Left ventricle myocardium inferior (tissue), 1 donor: ENCODE data around the gene FOXE3. TPM values are rescaled to one million over a fixed set of nuclear protein-coding genes. Genes with fewer than 3 reads are reported as not detected.
"Not testable (repeated sequence)": the region's sequence is repeated elsewhere in the genome, so short reads cannot be mapped to it uniquely, and the experiment has no call there.

Experiments
- DNase-seq: peaks from one replicate; pipeline ENCODE4 v3.0.0-alpha.2; 2020
- H3K27ac ChIP-seq: fragments of 200-600 bp; replicated peaks from 2 replicates; pipeline ENCODE4 v1.8.0; 2021
- H3K27me3 ChIP-seq: fragments of 200-600 bp; 2 replicates; pipeline ENCODE4 v1.8.0; 2021; ENCODE audit warnings: low read depth
- H3K36me3 ChIP-seq: fragments of 200-600 bp; 2 replicates; pipeline ENCODE4 v1.8.0; 2021
- H3K4me1 ChIP-seq: fragments of 200-600 bp; 2 replicates; pipeline ENCODE4 v1.8.0; 2021
- H3K4me3 ChIP-seq: fragments of 200-600 bp; 2 replicates; pipeline ENCODE4 v1.8.0; 2021; ENCODE audit warnings: mild to moderate bottlenecking, moderate library complexity
- H3K9me3 ChIP-seq: fragments of 200-600 bp; replicated peaks from 2 replicates; pipeline ENCODE4 v1.8.0; 2021
- CTCF ChIP-seq: fragments of 200-600 bp; IDR thresholded peaks from 2 replicates; pipeline ENCODE4 v1.8.0; 2021; ENCODE audit warnings: antibody characterized with exemption, mild to moderate bottlenecking, borderline replicate concordance
- intact Hi-C: fragments of 100-400 bp; cut with micrococcal nuclease; formaldehyde crosslinking; loops from one replicate; pipeline ENCODE4 v1.11.0; 2022
- total RNA-seq: library from RNA; stranded (reverse); fragmentation: NEBNext Ultra II Directional; extraction: Animal tissue kit (Norgen Biotek cat#: 25700); gene quantifications from one replicate; pipeline ENCODE4 v1.2.1, GENCODE V29; 2021
- donor health status: DM: no; HTN: yes; CAD: no; lungs with severe emphysema.

Gene FOXE3
- total RNA-seq, 1 donor from 2014 or later: not detected

- Histone ChIP-seq H3K4me3 (no peak overlapping the region), H3K4me1 (peaks cover 5% of the 10 kb centered on the region), H3K27ac (no peak overlapping the region), H3K9me3 (no peaks in the 10 kb centered on the region), H3K36me3 (no peaks in the 10 kb centered on the region), H3K27me3 (peaks cover 100% of the 10 kb centered on the region)
- no peak for TF ChIP-seq CTCF
- intact Hi-C loops: no loop called here
- DNase-seq: no peak
Measured at GRCh38 chr1:47450606-47451005, 34.5 kb downstream of the FOXE3 start.

GRCh38 chr1:47452426-47452825 lies 36.3 kb downstream of the FOXE3 start:
- intact Hi-C loops: no loop called here
- Histone ChIP-seq H3K4me1 (peaks cover 5% of the 10 kb centered on the region), H3K27me3 (peaks cover 100% of the 10 kb centered on the region), H3K9me3 (peaks cover 4% of the 10 kb centered on the region), H3K36me3 (no peaks in the 10 kb centered on the region), H3K27ac (no peak overlapping the region), H3K4me3 (no peak overlapping the region)
- no peak for DNase-seq
- no peak for TF ChIP-seq CTCF

GRCh38 chr1:47453910-47454309 lies 37.8 kb downstream of the FOXE3 start:
- H3K9me3 ChIP-seq, H3K4me1 ChIP-seq, H3K36me3 ChIP-seq, H3K27ac ChIP-seq, intact Hi-C loops, DNase-seq, H3K4me3 ChIP-seq: not testable (repeated sequence)
- peaks cover 100% of the 10 kb centered on the region for H3K27me3 ChIP-seq

GRCh38 chr1:47456250-47456649 lies 40.2 kb downstream of the FOXE3 start:
- no peak overlapping the region for H3K27ac ChIP-seq
- no peaks in the 10 kb centered on the region for H3K4me1 ChIP-seq
- H3K4me3 ChIP-seq: no peak overlapping the region
- peaks cover 100% of the 10 kb centered on the region for H3K27me3 ChIP-seq
- intact Hi-C loops: no loop called here
- TF ChIP-seq CTCF: no peak
- no peak for DNase-seq
- H3K36me3 ChIP-seq: no peaks in the 10 kb centered on the region
- peaks cover 4% of the 10 kb centered on the region for H3K9me3 ChIP-seq

GRCh38 chr1:47457547-47457946 lies 41.5 kb downstream of the FOXE3 start:
- intact Hi-C loops, H3K4me3 ChIP-seq, DNase-seq, H3K27ac ChIP-seq, H3K4me1 ChIP-seq, H3K36me3 ChIP-seq, H3K9me3 ChIP-seq: not testable (repeated sequence)
- peaks cover 100% of the 10 kb centered on the region for H3K27me3 ChIP-seq

- Histone ChIP-seq H3K9me3 (peaks cover 4% of the 10 kb centered on the region), H3K4me3 (no peak overlapping the region), H3K36me3 (no peaks in the 10 kb centered on the region), H3K27ac (no peak overlapping the region), H3K4me1 (no peaks in the 10 kb centered on the region), H3K27me3 (peaks cover 100% of the 10 kb centered on the region)
- intact Hi-C loops: no loop called here
- DNase-seq: no peak
- no peak for TF ChIP-seq CTCF
Measured at GRCh38 chr1:47459253-47459788, 43.2 kb downstream of the FOXE3 start.
